Measurements from ENCODE around the gene HIPK2. TPM values are rescaled to one million over a fixed set of nuclear protein-coding genes. Genes with fewer than 3 reads are reported as not detected.

HIPK2 gene
- total and polyA plus RNA-seq, 2 of the 4 experiments (the other 2 are of a cell fraction): 22.0 to 27.1 TPM

DNA sequence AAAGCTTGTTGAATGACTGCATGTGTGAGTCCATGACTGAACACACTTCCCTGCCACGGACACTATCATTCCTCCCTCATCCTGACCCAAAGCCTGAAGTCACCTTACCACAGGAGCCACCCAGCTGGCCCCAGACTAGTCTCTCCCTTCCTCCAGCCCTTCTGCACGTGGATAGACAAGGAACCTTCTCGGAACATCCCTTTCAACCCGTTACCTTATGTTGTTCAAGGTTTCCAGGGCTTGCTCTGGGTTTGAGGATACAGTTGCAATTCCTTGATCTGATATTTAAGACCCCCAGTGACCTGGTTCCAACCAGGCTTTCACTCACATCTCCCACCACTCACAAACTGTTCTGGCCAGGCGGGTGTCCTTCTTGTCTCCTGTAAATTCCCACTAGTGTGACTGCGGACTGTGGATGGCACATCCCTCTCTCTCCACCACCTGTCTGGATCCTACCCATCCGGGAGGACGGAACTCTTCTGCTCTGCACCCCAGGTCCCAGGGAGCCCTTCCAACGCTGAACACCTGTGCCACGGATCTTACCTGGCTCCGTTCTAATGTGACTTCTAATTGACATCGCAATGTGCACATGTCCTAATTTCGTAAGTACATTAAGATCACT, 62.5 kb downstream of the HIPK2 start:
- no TSS peak for BruUV-seq (replicated peaks)
- peaks cover 51% of the 10 kb centered on the region for H3K9me1 ChIP-seq (ENCODE audit: insufficient read depth, low read length)
- H3K56ac ChIP-seq (ENCODE audit: extremely low read depth, insufficient read depth, low read length): no peak overlapping the region
- no peak overlapping the region for H3K9ac ChIP-seq (ENCODE audit: low read depth, low read length)
- H2BK120ac ChIP-seq (ENCODE audit: low read depth, low read length): no peak overlapping the region
- no peak overlapping the region for H3K18ac ChIP-seq (ENCODE audit: low read depth, low read length)
- in situ Hi-C loops (cut with MboI; ENCODE audit: low sequenced_read_pairs) (no loop called here), dilution Hi-C loops (cut with HindIII; ENCODE audit: low sequenced_read_pairs, unreplicated experiment) (no loop called here), intact Hi-C loops (cut with micrococcal nuclease) (no loop called here)
- ATAC-seq (ENCODE audit: low read depth) (no peak), DNase-seq (no peak)
- POLR2A ChIA-PET (ENCODE audit: unreplicated experiment): no interaction called here
- peaks cover 53 to 94% of the 10 kb centered on the region in 2 experiments for H3K79me1 ChIP-seq (ENCODE audit: low read depth in 1 of 2, low read length in 2 of 2)
- H3K4ac ChIP-seq (ENCODE audit: low read depth, low read length): no peak overlapping the region
- no peak overlapping the region for H3K23ac ChIP-seq (ENCODE audit: low read depth, low read length)
- H3K36me3 ChIP-seq (ENCODE audit: control insufficient read depth, insufficient read depth, low read length): peaks cover 57% of the 10 kb centered on the region
- H2AFZ ChIP-seq (replicated peaks; ENCODE audit: low read length, poor library complexity): no peak overlapping the region
- no peak overlapping the region for H3K4me2 ChIP-seq (ENCODE audit: low read depth, low read length)
- H2BK20ac ChIP-seq (ENCODE audit: low read depth, low read length): no peak overlapping the region
- no peak overlapping the region for H3K4me3 ChIP-seq (ENCODE audit: insufficient read depth, low read depth, low read length)
- H3K27me3 ChIP-seq (ENCODE audit: control insufficient read depth, insufficient read depth, low read length): no peaks in the 10 kb centered on the region
- no peak overlapping the region for H2AK9ac ChIP-seq (replicated peaks; ENCODE audit: low read depth, low read length, poor library complexity)
- TF ChIP-seq, protein P1, sequence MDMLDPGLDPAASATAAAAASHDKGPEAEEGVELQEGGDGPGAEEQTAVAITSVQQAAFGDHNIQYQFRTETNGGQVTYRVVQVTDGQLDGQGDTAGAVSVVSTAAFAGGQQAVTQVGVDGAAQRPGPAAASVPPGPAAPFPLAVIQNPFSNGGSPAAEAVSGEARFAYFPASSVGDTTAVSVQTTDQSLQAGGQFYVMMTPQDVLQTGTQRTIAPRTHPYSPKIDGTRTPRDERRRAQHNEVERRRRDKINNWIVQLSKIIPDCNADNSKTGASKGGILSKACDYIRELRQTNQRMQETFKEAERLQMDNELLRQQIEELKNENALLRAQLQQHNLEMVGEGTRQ (IDR thresholded peaks at IDR 0.05; ENCODE audit: low read depth, low read length): no peak
- TF ChIP-seq MAFK (IDR thresholded peaks at IDR 0.05; ENCODE audit: low read depth, low read length): no peak
- no peak overlapping the region for H4K91ac ChIP-seq (ENCODE audit: insufficient read depth, low read depth, low read length)
- peaks cover 3% of the 10 kb centered on the region for H3K4me1 ChIP-seq (ENCODE audit: control insufficient read depth, insufficient read depth, low read length)
- no peak overlapping the region for H4K8ac ChIP-seq (ENCODE audit: low read depth in 2 of 2, low read length in 2 of 2)
- CTCF ChIA-PET: no interaction called here
- no peak overlapping the region for H2BK5ac ChIP-seq (ENCODE audit: low read depth, low read length, poor library complexity, severe bottlenecking)
- no peak overlapping the region for H3K27ac ChIP-seq (ENCODE audit: insufficient read depth, low read length)
- 97% methylated on average over 10 of the region's 13 CpGs; no CpG with 5 or more reads in 1 of the 2 experiments for WGBS, 2 experiments (ENCODE audit: extremely low coverage in 2 of 2, insufficient read length in 1 of 2)
- H3K9me3 ChIP-seq (ENCODE audit: control insufficient read depth, insufficient read depth, low read length): no peaks in the 10 kb centered on the region
- no peak overlapping the region for H3K14ac ChIP-seq (replicated peaks; ENCODE audit: low read depth, low read length)
- peaks cover 94% of the 10 kb centered on the region for H4K20me1 ChIP-seq (ENCODE audit: insufficient read depth, low read length)
- no peak overlapping the region for H4K5ac ChIP-seq (ENCODE audit: low read depth, low read length)
- H2BK15ac ChIP-seq (ENCODE audit: low read depth, low read length): no peak overlapping the region
- no peak overlapping the region for H2AK5ac ChIP-seq (ENCODE audit: low read depth, low read length)

Data from IMR-90 (cell line).